Progenitor cell of endocrine pancreas (in vitro differentiated cells): Measurements from ENCODE around the gene NUDT22. TPM values are rescaled to one million over a fixed set of nuclear protein-coding genes. Genes with fewer than 3 reads are reported as not detected.

Source experiments
- DNase-seq: peaks from one replicate; pipeline ENCODE4 v3.0.0; 2021; ENCODE audit warnings: low spot score; ENCODE audit not compliant: unreplicated experiment
- H3K27ac Mint-ChIP-seq: 2 replicates; pipeline ENCODE4 v1.8.0; 2021; ENCODE audit warnings: mild to moderate bottlenecking, moderate library complexity, mixed read lengths
- H3K27me3 Mint-ChIP-seq: 2 replicates; pipeline ENCODE4 v1.8.0; 2021; ENCODE audit warnings: mixed read lengths
- H3K36me3 Mint-ChIP-seq: 2 replicates; pipeline ENCODE4 v1.8.0; 2022; ENCODE audit warnings: mixed read lengths; ENCODE audit not compliant: insufficient read depth
- H3K4me1 Mint-ChIP-seq: 2 replicates; pipeline ENCODE4 v1.8.0; 2021; ENCODE audit warnings: low read depth, mixed read lengths
- H3K4me3 Mint-ChIP-seq: 2 replicates; pipeline ENCODE4 v1.8.0; 2021; ENCODE audit warnings: low read depth, mild to moderate bottlenecking, moderate library complexity, mixed read lengths
- H3K9me3 Mint-ChIP-seq: 2 replicates; pipeline ENCODE4 v1.8.0; 2021; ENCODE audit warnings: low read depth, mixed read lengths
- CTCF ChIP-seq: fragments of 200-600 bp; sonication (generic); IDR thresholded peaks from one replicate; pipeline ENCODE4 v1.5.0; 2021; ENCODE audit warnings: antibody characterized with exemption, mild to moderate bottlenecking; ENCODE audit not compliant: unreplicated experiment
- total RNA-seq: library from RNA; stranded (reverse); gene quantifications from 2 replicates; pipeline ENCODE4 v1.2.1, GENCODE V29; 2021

NUDT22 gene
- total RNA-seq, 1 donor from 2014 or later, result 48.2 TPM

GRCh38 chr11:64267207-64267945 lies 41.3 kb downstream of the NUDT22 start:
- H3K36me3 Mint-ChIP-seq, result peaks cover 5% of the 10 kb centered on the region
- TF ChIP-seq CTCF, result no peak
- H3K27me3 Mint-ChIP-seq, result no peaks in the 10 kb centered on the region
- no peak for DNase-seq
- no peak overlapping the region for H3K27ac Mint-ChIP-seq
- no peaks in the 10 kb centered on the region for H3K9me3 Mint-ChIP-seq
- no peak overlapping the region for H3K4me3 Mint-ChIP-seq
- H3K4me1 Mint-ChIP-seq, result peaks cover 12% of the 10 kb centered on the region

- H3K4me3 Mint-ChIP-seq, result peak overlapping the region; percentile 98
- no peaks in the 10 kb centered on the region for H3K27me3 Mint-ChIP-seq
- peaks cover 2% of the 10 kb centered on the region for H3K36me3 Mint-ChIP-seq
- no peaks in the 10 kb centered on the region for H3K9me3 Mint-ChIP-seq
- DNase-seq, result no peak
- H3K4me1 Mint-ChIP-seq, result peaks cover 12% of the 10 kb centered on the region
- TF ChIP-seq CTCF, result no peak
- H3K27ac Mint-ChIP-seq, result peak overlapping the region; percentile 90
Observed at GRCh38 chr11:64268025-64268892, 42.2 kb downstream of the NUDT22 start.

GRCh38 chr11:64268893-64269539 lies 42.9 kb downstream of the NUDT22 start:
- Mint-ChIP-seq H3K36me3 (peaks cover 2% of the 10 kb centered on the region), H3K4me3 (peak overlapping the region; percentile 98), H3K27me3 (no peaks in the 10 kb centered on the region), H3K27ac (peak overlapping the region; percentile 90), H3K4me1 (peaks cover 12% of the 10 kb centered on the region), H3K9me3 (no peaks in the 10 kb centered on the region)
- DNase-seq, result no peak
- TF ChIP-seq CTCF, result no peak

- H3K27ac Mint-ChIP-seq, result peak overlapping the region; percentile 99
- peak; percentile 19 for TF ChIP-seq CTCF
- H3K36me3 Mint-ChIP-seq, result peaks cover 2% of the 10 kb centered on the region
- DNase-seq, result peak; percentile 91
- no peaks in the 10 kb centered on the region for H3K9me3 Mint-ChIP-seq
- no peaks in the 10 kb centered on the region for H3K27me3 Mint-ChIP-seq
- H3K4me3 Mint-ChIP-seq, result peak overlapping the region; percentile 98
- H3K4me1 Mint-ChIP-seq, result peaks cover 12% of the 10 kb centered on the region
Observed at GRCh38 chr11:64269540-64270220, 43.6 kb downstream of the NUDT22 start.
